Fibroblast of lung (primary cell): Measurements from ENCODE around the gene GNPTG.
"Not testable (repeated sequence)": the region's sequence is repeated elsewhere in the genome, so short reads cannot be mapped to it uniquely, and the experiment has no call there.

Source experiments
- EZH2 ChIP-seq: IDR thresholded peaks from 2 replicates; pipeline ENCODE4 v1.5.1; 2012; ENCODE audit warnings: low read length, control low read depth, mild to moderate bottlenecking; ENCODE audit errors: missing control alignments
- TF ChIP-seq, protein P1 (sequence below), 2 donors: IDR thresholded peaks in 1 of 2; conservative IDR thresholded peaks in 1 of 2; 1 replicate in 1 of 2; 2 replicates in 1 of 2; pipeline ENCODE4 v1.5.1; 2011 to 2012; ENCODE audit warnings: low read length in 2 of 2, control low read depth in 1 of 2, inconsistent platforms in 1 of 2, low read depth in 1 of 2, mild to moderate bottlenecking in 1 of 2

DNA sequence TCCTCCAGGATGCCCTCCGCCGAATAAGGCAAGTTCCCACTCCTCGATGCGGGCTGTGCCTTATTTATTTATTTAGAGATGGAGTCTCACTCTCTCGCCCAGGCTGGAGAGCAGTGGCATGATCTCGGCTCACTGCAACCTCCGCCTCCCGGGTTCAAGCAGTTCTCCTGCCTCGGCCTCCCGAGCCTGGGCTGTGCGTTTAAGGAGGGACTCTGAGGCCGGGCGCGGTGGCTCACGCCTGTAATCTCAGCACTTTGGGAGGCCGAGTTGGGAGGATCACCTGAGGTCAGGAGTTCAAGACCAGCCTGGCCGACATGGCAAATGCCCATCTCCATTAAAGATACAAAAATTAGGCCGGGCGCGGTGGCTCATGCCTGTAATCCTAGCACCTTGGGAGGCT, 23.6 kb upstream of the GNPTG start:
- TF ChIP-seq, protein P1, sequence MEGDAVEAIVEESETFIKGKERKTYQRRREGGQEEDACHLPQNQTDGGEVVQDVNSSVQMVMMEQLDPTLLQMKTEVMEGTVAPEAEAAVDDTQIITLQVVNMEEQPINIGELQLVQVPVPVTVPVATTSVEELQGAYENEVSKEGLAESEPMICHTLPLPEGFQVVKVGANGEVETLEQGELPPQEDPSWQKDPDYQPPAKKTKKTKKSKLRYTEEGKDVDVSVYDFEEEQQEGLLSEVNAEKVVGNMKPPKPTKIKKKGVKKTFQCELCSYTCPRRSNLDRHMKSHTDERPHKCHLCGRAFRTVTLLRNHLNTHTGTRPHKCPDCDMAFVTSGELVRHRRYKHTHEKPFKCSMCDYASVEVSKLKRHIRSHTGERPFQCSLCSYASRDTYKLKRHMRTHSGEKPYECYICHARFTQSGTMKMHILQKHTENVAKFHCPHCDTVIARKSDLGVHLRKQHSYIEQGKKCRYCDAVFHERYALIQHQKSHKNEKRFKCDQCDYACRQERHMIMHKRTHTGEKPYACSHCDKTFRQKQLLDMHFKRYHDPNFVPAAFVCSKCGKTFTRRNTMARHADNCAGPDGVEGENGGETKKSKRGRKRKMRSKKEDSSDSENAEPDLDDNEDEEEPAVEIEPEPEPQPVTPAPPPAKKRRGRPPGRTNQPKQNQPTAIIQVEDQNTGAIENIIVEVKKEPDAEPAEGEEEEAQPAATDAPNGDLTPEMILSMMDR (conservative IDR thresholded peaks at IDR 0.05 in 1 of 2, IDR thresholded peaks at IDR 0.05 in 1 of 2; ENCODE audit: low read depth in 1 of 2, low read length in 2 of 2) = not testable (repeated sequence)
- not testable (repeated sequence) for TF ChIP-seq EZH2
